PC-9 (cell line): Measurements from ENCODE around the gene ATP10A.

Experiments
- EZH2 ChIP-seq: fragments of 200-600 bp; sonication (generic); IDR thresholded peaks from 2 replicates; pipeline ENCODE4 v1.8.0; 2017; ENCODE audit warnings: antibody characterized with exemption, low read depth
- TF ChIP-seq, protein P1 (sequence below): fragments of 200-600 bp; sonication (generic); conservative IDR thresholded peaks from 2 replicates; pipeline ENCODE4 v1.6.1; 2017; ENCODE audit warnings: mixed run types, antibody characterized with exemption, mild to moderate bottlenecking, moderate library complexity

DNA sequence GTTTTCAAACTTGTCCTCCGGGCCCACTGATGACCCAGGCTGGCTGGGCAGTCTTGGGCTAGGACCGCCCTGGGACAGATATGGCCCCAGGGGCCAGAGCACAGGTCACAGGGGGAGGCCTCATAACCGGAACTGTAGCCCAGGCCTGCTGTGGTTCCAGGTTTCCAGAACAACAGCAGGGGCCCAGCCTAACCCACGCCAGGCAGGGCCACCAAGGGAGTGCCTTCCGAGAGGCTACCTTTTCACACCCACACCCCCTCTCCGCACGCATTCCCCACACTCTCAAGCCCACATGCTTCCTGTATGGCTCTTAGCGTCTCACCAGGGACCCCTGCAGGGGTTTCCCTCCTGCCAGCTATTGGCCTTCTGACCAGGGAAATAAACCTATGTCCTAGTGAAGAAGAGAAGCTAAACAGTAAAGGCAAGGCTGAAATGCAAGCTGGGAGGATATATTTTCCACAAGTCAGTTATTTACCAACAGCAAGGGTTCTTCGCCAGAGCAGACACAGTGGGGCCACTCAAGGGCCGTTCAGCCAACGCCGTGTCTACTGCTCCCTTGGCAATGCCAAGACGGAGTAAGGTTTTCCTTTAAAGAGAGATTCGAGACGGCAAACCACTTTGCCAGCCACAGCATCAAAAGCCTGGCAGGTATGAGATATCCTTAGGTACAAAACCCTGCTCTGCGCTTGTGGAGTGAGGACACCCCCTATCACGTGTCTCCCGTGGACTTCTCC lies 135.1 kb downstream of the ATP10A start:
- TF ChIP-seq, protein P1, sequence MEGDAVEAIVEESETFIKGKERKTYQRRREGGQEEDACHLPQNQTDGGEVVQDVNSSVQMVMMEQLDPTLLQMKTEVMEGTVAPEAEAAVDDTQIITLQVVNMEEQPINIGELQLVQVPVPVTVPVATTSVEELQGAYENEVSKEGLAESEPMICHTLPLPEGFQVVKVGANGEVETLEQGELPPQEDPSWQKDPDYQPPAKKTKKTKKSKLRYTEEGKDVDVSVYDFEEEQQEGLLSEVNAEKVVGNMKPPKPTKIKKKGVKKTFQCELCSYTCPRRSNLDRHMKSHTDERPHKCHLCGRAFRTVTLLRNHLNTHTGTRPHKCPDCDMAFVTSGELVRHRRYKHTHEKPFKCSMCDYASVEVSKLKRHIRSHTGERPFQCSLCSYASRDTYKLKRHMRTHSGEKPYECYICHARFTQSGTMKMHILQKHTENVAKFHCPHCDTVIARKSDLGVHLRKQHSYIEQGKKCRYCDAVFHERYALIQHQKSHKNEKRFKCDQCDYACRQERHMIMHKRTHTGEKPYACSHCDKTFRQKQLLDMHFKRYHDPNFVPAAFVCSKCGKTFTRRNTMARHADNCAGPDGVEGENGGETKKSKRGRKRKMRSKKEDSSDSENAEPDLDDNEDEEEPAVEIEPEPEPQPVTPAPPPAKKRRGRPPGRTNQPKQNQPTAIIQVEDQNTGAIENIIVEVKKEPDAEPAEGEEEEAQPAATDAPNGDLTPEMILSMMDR: no peak
- TF ChIP-seq EZH2: no peak
